ENCODE results near the gene POU6F2. TPM values are rescaled to one million over a fixed set of nuclear protein-coding genes. Genes with fewer than 3 reads are reported as not detected.
A peak's percentile ranks its signal among the peaks of the same experiment; 100 is the strongest.

POU6F2 gene
- total RNA-seq, 1 donor from 2014 or later: 34.7 TPM

GRCh38 chr7:39168403-39169098, 190.8 kb downstream of the POU6F2 start:
- TF ChIP-seq CTCF (IDR thresholded peaks at IDR 0.05; ENCODE audit: partially characterized antibody, unreplicated experiment): no peak
- no peaks in the 10 kb centered on the region for H3K36me3 Mint-ChIP-seq (ENCODE audit: unreplicated experiment)
- no peak overlapping the region for H3K4me3 Mint-ChIP-seq (ENCODE audit: unreplicated experiment)
- DNase-seq: peak; percentile 56
- peaks cover 2% of the 10 kb centered on the region for H3K27me3 Mint-ChIP-seq (ENCODE audit: unreplicated experiment)
- no peaks in the 10 kb centered on the region for H3K9me3 Mint-ChIP-seq (ENCODE audit: unreplicated experiment)
- peak overlapping the region; percentile 74 for H3K27ac Mint-ChIP-seq (ENCODE audit: unreplicated experiment)
- H3K4me1 Mint-ChIP-seq (ENCODE audit: low read depth, unreplicated experiment): peaks cover 13% of the 10 kb centered on the region

- H3K36me3 Mint-ChIP-seq (ENCODE audit: unreplicated experiment): peaks cover 4% of the 10 kb centered on the region
- no peak overlapping the region for H3K27ac Mint-ChIP-seq (ENCODE audit: unreplicated experiment)
Measured at GRCh38 chr7:39172137-39172536, 194.4 kb downstream of the POU6F2 start.

GRCh38 chr7:39181398-39181797, 203.7 kb downstream of the POU6F2 start:
- Mint-ChIP-seq H3K27ac (ENCODE audit: unreplicated experiment) (no peak overlapping the region), H3K9me3 (ENCODE audit: unreplicated experiment) (peaks cover 4% of the 10 kb centered on the region), H3K4me3 (ENCODE audit: unreplicated experiment) (no peak overlapping the region), H3K27me3 (ENCODE audit: unreplicated experiment) (no peaks in the 10 kb centered on the region), H3K36me3 (ENCODE audit: unreplicated experiment) (peaks cover 4% of the 10 kb centered on the region), H3K4me1 (ENCODE audit: low read depth, unreplicated experiment) (peaks cover 6% of the 10 kb centered on the region)
- DNase-seq: no peak
- TF ChIP-seq CTCF (IDR thresholded peaks at IDR 0.05; ENCODE audit: partially characterized antibody, unreplicated experiment): no peak

More at GRCh38 chr7:39172137-39172536, 194.4 kb downstream of the POU6F2 start:
- no peak for TF ChIP-seq CTCF (IDR thresholded peaks at IDR 0.05; ENCODE audit: partially characterized antibody, unreplicated experiment)
- DNase-seq: no peak
- H3K9me3 Mint-ChIP-seq (ENCODE audit: unreplicated experiment): no peaks in the 10 kb centered on the region
- no peak overlapping the region for H3K4me3 Mint-ChIP-seq (ENCODE audit: unreplicated experiment)
- peaks cover 8% of the 10 kb centered on the region for H3K4me1 Mint-ChIP-seq (ENCODE audit: low read depth, unreplicated experiment)
- peaks cover 3% of the 10 kb centered on the region for H3K27me3 Mint-ChIP-seq (ENCODE audit: unreplicated experiment)

GRCh38 chr7:39183796-39184195, 206.1 kb downstream of the POU6F2 start:
- H3K4me3 Mint-ChIP-seq (ENCODE audit: unreplicated experiment): no peak overlapping the region
- H3K4me1 Mint-ChIP-seq (ENCODE audit: low read depth, unreplicated experiment): peaks cover 23% of the 10 kb centered on the region
- H3K9me3 Mint-ChIP-seq (ENCODE audit: unreplicated experiment): peaks cover 4% of the 10 kb centered on the region
- no peak overlapping the region for H3K27ac Mint-ChIP-seq (ENCODE audit: unreplicated experiment)
- TF ChIP-seq CTCF (IDR thresholded peaks at IDR 0.05; ENCODE audit: partially characterized antibody, unreplicated experiment): no peak
- H3K27me3 Mint-ChIP-seq (ENCODE audit: unreplicated experiment): no peaks in the 10 kb centered on the region
- peaks cover 4% of the 10 kb centered on the region for H3K36me3 Mint-ChIP-seq (ENCODE audit: unreplicated experiment)
- no peak for DNase-seq

- peaks cover 24% of the 10 kb centered on the region for H3K4me1 Mint-ChIP-seq (ENCODE audit: low read depth, unreplicated experiment)
- no peak overlapping the region for H3K4me3 Mint-ChIP-seq (ENCODE audit: unreplicated experiment)
- TF ChIP-seq CTCF (IDR thresholded peaks at IDR 0.05; ENCODE audit: partially characterized antibody, unreplicated experiment): peak; percentile 31
- no peaks in the 10 kb centered on the region for H3K27me3 Mint-ChIP-seq (ENCODE audit: unreplicated experiment)
- H3K36me3 Mint-ChIP-seq (ENCODE audit: unreplicated experiment): peaks cover 4% of the 10 kb centered on the region
- peaks cover 4% of the 10 kb centered on the region for H3K9me3 Mint-ChIP-seq (ENCODE audit: unreplicated experiment)
- DNase-seq: no peak
- H3K27ac Mint-ChIP-seq (ENCODE audit: unreplicated experiment): no peak overlapping the region
Measured at GRCh38 chr7:39184391-39184790, 206.7 kb downstream of the POU6F2 start.
